IMR-90 (cell line): ENCODE measurements around the gene NEURL4. TPM values are rescaled to one million over a fixed set of nuclear protein-coding genes. Genes with fewer than 3 reads are reported as not detected.

ENCODE experiments used
- ATAC-seq: fragments of 200-7000 bp; cut with Tn5 transposase; 2 replicates; pipeline ENCODE4 v1.9.1; 2020; ENCODE audit warnings: low read depth, mild to moderate bottlenecking, moderate library complexity
- BruUV-seq: library from RNA; stranded (reverse); fragments of 400-500 nt; replicated peaks from 2 replicates; lab custom pipeline; 2021; lab: Mats Ljungman, UMichigan
- CTCF ChIA-PET: fragments of 300-600 bp; formaldehyde crosslinking; extraction: SDS; loops from one replicate; lab custom pipeline; 2021; ENCODE audit warnings: antibody characterized with exemption; lab: Yijun Ruan, JAX
- POLR2A ChIA-PET: fragments of 300-600 bp; sonication (Branson Sonifier 250); formaldehyde crosslinking; loops from one replicate; lab custom pipeline; 2022; ENCODE audit warnings: antibody characterized with exemption; ENCODE audit not compliant: unreplicated experiment; lab: Charles Lee
- DNase-seq: peaks from one replicate; pipeline ENCODE4 v3.0.0; 2013
- H2AFZ ChIP-seq: replicated peaks from 2 replicates; pipeline ENCODE3; 2013; ENCODE audit warnings: low read length, mild to moderate bottlenecking; ENCODE audit not compliant: poor library complexity
- H2AK5ac ChIP-seq: 2 replicates; pipeline ENCODE4 v1.6.1; 2013; ENCODE audit warnings: low read depth, low read length, inconsistent platforms
- H2AK9ac ChIP-seq: replicated peaks from 2 replicates; pipeline ENCODE3; 2013; ENCODE audit warnings: mild to moderate bottlenecking, low read depth, low read length, moderate library complexity; ENCODE audit not compliant: poor library complexity
- H2BK120ac ChIP-seq: 2 replicates; pipeline ENCODE4 v1.6.1; 2013; ENCODE audit warnings: low read depth, low read length, inconsistent platforms
- H2BK15ac ChIP-seq: 3 replicates; pipeline ENCODE4 v1.6.1; 2013; ENCODE audit warnings: low read depth, low read length, inconsistent platforms
- H2BK20ac ChIP-seq: 2 replicates; pipeline ENCODE4 v1.6.1; 2013; ENCODE audit warnings: low read depth, mild to moderate bottlenecking, inconsistent platforms, low read length, moderate library complexity
- H2BK5ac ChIP-seq: 2 replicates; pipeline ENCODE4 v1.6.1; 2013; ENCODE audit warnings: mild to moderate bottlenecking, low read depth, low read length, inconsistent platforms; ENCODE audit not compliant: poor library complexity, severe bottlenecking
- H3K14ac ChIP-seq: replicated peaks from 2 replicates; pipeline ENCODE4 v1.6.1; 2013; ENCODE audit warnings: low read depth, low read length, inconsistent platforms
- H3K18ac ChIP-seq: 2 replicates; pipeline ENCODE4 v1.6.1; 2013; ENCODE audit warnings: low read depth, low read length, control low read depth
- H3K23ac ChIP-seq: 2 replicates; pipeline ENCODE4 v1.6.1; 2013; ENCODE audit warnings: low read depth, low read length, inconsistent platforms
- H3K27ac ChIP-seq: 2 replicates; pipeline ENCODE4 v1.5.1; 2013; ENCODE audit warnings: mild to moderate bottlenecking, control low read depth, low read length; ENCODE audit not compliant: insufficient read depth
- H3K27me3 ChIP-seq: 2 replicates; pipeline ENCODE4 v1.6.1; 2013; ENCODE audit warnings: low read length; ENCODE audit not compliant: control insufficient read depth, insufficient read depth
- H3K36me3 ChIP-seq: 2 replicates; pipeline ENCODE4 v1.6.1; 2013; ENCODE audit warnings: low read length, mixed read lengths; ENCODE audit not compliant: control insufficient read depth, insufficient read depth
- H3K4ac ChIP-seq: 2 replicates; pipeline ENCODE4 v1.6.1; 2013; ENCODE audit warnings: low read depth, low read length, inconsistent platforms
- H3K4me1 ChIP-seq: 2 replicates; pipeline ENCODE4 v1.6.1; 2013; ENCODE audit warnings: low read length, mixed read lengths; ENCODE audit not compliant: control insufficient read depth, insufficient read depth
- H3K4me2 ChIP-seq: 2 replicates; pipeline ENCODE4 v1.6.1; 2013; ENCODE audit warnings: low read depth, mild to moderate bottlenecking, control low read depth, low read length, moderate library complexity
- H3K4me3 ChIP-seq: 2 replicates; pipeline ENCODE4 v1.5.1; 2013; ENCODE audit warnings: low read depth, mild to moderate bottlenecking, control low read depth, low read length, moderate library complexity; ENCODE audit not compliant: insufficient read depth
- H3K56ac ChIP-seq: 2 replicates; pipeline ENCODE4 v1.6.1; 2013; ENCODE audit warnings: low read length, inconsistent platforms; ENCODE audit not compliant: insufficient read depth; ENCODE audit errors: extremely low read depth
- H3K79me1 ChIP-seq, 2 experiments: 2 replicates each; pipeline ENCODE4 v1.6.1; 2013; ENCODE audit warnings: low read length in 2 of 2, inconsistent platforms in 1 of 2, low read depth in 1 of 2
- H3K9ac ChIP-seq: 2 replicates; pipeline ENCODE4 v1.6.1; 2013; ENCODE audit warnings: low read depth, low read length, control low read depth
- H3K9me1 ChIP-seq: 2 replicates; pipeline ENCODE4 v1.6.1; 2013; ENCODE audit warnings: low read length, inconsistent platforms; ENCODE audit not compliant: insufficient read depth
- H3K9me3 ChIP-seq: 2 replicates; pipeline ENCODE4 v1.6.1; 2013; ENCODE audit warnings: low read length; ENCODE audit not compliant: control insufficient read depth, insufficient read depth
- H4K20me1 ChIP-seq: 2 replicates; pipeline ENCODE4 v1.6.1; 2013; ENCODE audit warnings: low read length, inconsistent platforms; ENCODE audit not compliant: insufficient read depth
- H4K5ac ChIP-seq: 2 replicates; pipeline ENCODE4 v1.6.1; 2013; ENCODE audit warnings: mild to moderate bottlenecking, low read depth, low read length, control low read depth
- H4K8ac ChIP-seq, 2 experiments: 2 replicates each; pipeline ENCODE4 v1.6.1; 2013; ENCODE audit warnings: low read depth in 2 of 2, low read length in 2 of 2, control low read depth in 1 of 2, inconsistent platforms in 1 of 2
- H4K91ac ChIP-seq: 2 replicates; pipeline ENCODE4 v1.6.1; 2013; ENCODE audit warnings: low read depth, low read length, inconsistent platforms; ENCODE audit not compliant: insufficient read depth
- BHLHE40 ChIP-seq: fragments of 150-350 bp; IDR thresholded peaks from 2 replicates; pipeline ENCODE4 v1.6.1; 2016; ENCODE audit warnings: mild to moderate bottlenecking, low read depth, low read length
- CEBPB ChIP-seq: IDR thresholded peaks from 2 replicates; pipeline ENCODE4 v1.6.1; 2012; ENCODE audit warnings: low read depth, low read length, improper control_type of control experiment
- CHD1 ChIP-seq: IDR thresholded peaks from 2 replicates; pipeline ENCODE4 v1.6.1; 2012; ENCODE audit warnings: low read depth, low read length, improper control_type of control experiment
- ELK1 ChIP-seq: fragments of 150-350 bp; IDR thresholded peaks from 2 replicates; pipeline ENCODE4 v1.6.1; 2016; ENCODE audit warnings: low read depth, mild to moderate bottlenecking, low read length, moderate library complexity, borderline replicate concordance
- FOS ChIP-seq: fragments of 150-350 bp; IDR thresholded peaks from 2 replicates; pipeline ENCODE4 v1.6.1; 2016; ENCODE audit warnings: low read depth, low read length
- MAFK ChIP-seq: IDR thresholded peaks from 2 replicates; pipeline ENCODE4 v1.6.1; 2012; ENCODE audit warnings: low read depth, low read length, improper control_type of control experiment
- MAZ ChIP-seq: IDR thresholded peaks from 2 replicates; pipeline ENCODE4 v1.6.1; 2012; ENCODE audit warnings: low read depth, mild to moderate bottlenecking, low read length, improper control_type of control experiment, moderate library complexity, borderline replicate concordance
- MXI1 ChIP-seq: IDR thresholded peaks from 2 replicates; pipeline ENCODE4 v1.6.1; 2012; ENCODE audit warnings: low read depth, mild to moderate bottlenecking, low read length, moderate library complexity, borderline replicate concordance
- NFE2L2 ChIP-seq: fragments of 150-350 bp; IDR thresholded peaks from 2 replicates; pipeline ENCODE4 v1.6.1; 2016; ENCODE audit warnings: low read depth, mild to moderate bottlenecking, low read length
- POLR2A ChIP-seq: IDR thresholded peaks from 2 replicates; pipeline ENCODE4 v1.6.1; 2012; ENCODE audit warnings: mild to moderate bottlenecking, low read depth, low read length
- RAD21 ChIP-seq: IDR thresholded peaks from 2 replicates; pipeline ENCODE4 v1.6.1; 2012; ENCODE audit warnings: low read length, improper control_type of control experiment
- RCOR1 ChIP-seq: IDR thresholded peaks from 2 replicates; pipeline ENCODE4 v1.6.1; 2012; ENCODE audit warnings: mild to moderate bottlenecking, low read length, improper control_type of control experiment; ENCODE audit not compliant: insufficient replicate concordance
- RFX5 ChIP-seq: IDR thresholded peaks from 2 replicates; pipeline ENCODE4 v1.8.0; 2012; ENCODE audit warnings: low read depth, mild to moderate bottlenecking, low read length, moderate library complexity
- SMC3 ChIP-seq: fragments of 150-350 bp; IDR thresholded peaks from 2 replicates; pipeline ENCODE4 v1.6.1; 2016; ENCODE audit warnings: low read depth, mild to moderate bottlenecking, antibody characterized with exemption, low read length, moderate library complexity
- USF2 ChIP-seq: fragments of 150-350 bp; IDR thresholded peaks from 2 replicates; pipeline ENCODE4 v1.6.1; 2017; ENCODE audit warnings: mild to moderate bottlenecking, antibody characterized with exemption, low read length, low read depth
- WGBS, 2 experiments: methylation state at CpG; one replicate each; pipeline versions ENCODE4 v1.1.5 to v1.1.7; 2013; ENCODE audit warnings: missing lambda C conversion rate in 2 of 2; ENCODE audit not compliant: insufficient read length in 1 of 2; ENCODE audit errors: extremely low coverage in 2 of 2; 5-methylcytosine and 5-hydroxymethylcytosine counted together
- dilution Hi-C: fragments of 300-500 bp; cut with HindIII; formaldehyde crosslinking; loops from one replicate; pipeline ENCODE4 v1.14.3; 2018; ENCODE audit warnings: low sequenced_read_pairs; ENCODE audit not compliant: unreplicated experiment
- in situ Hi-C: fragments of 300-500 bp; cut with MboI; formaldehyde crosslinking; loops from 3 replicates; pipeline ENCODE4 v1.14.3; 2019; ENCODE audit warnings: low sequenced_read_pairs, inconsistent platforms, mixed read lengths
- intact Hi-C: fragments of 100-400 bp; cut with micrococcal nuclease; formaldehyde crosslinking; loops from 2 replicates; pipeline ENCODE4 v1.10.0; 2022
- polyA plus RNA-seq, 3 experiments: library from polyadenylated mRNA; depleted of rRNA; stranded (reverse); fragments of >200 nt; gene quantifications; 2 replicates each; pipeline ENCODE4 v1.2.3, GENCODE V29; 2012; ENCODE audit warnings: low replicate concordance in 1 of 3
- total RNA-seq: library from RNA; depleted of rRNA; stranded (reverse); fragments of >200 nt; gene quantifications from 2 replicates; pipeline ENCODE4 v1.2.3, GENCODE V29; 2012
- TF ChIP-seq, protein P1 (sequence below): conservative IDR thresholded peaks from 2 replicates; pipeline ENCODE4 v1.5.1; 2012; ENCODE audit warnings: mild to moderate bottlenecking, low read depth, low read length, improper control_type of control experiment

The NEURL4 gene
- total and polyA plus RNA-seq, 2 of the 4 experiments (the other 2 are of a cell fraction), result 8.4 to 23.3 TPM

DNA sequence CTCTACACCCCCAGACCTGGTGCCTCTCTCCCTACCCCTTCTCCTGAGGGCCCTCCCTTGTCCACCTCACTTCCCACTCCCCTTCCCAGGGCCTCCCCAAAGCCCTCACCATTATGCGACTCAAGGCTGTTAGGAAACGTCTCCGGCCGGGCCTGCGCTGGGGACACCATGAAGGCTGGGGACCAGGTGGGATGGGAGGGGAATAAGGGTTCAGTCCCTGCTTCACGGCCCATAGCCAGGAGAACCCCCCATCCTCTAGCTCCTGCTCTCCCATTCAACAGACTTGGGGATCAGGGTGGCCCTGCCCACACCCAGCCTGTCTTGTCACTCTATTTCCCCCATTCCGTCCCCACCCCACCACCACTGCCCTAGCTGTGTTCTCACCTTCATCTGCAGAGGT, 2.1 kb downstream of the NEURL4 start:
- H3K27me3 ChIP-seq, result no peaks in the 10 kb centered on the region
- in situ Hi-C loops (no loop called here), dilution Hi-C loops (no loop called here), intact Hi-C loops (loop anchor here (10.0 kb wide), 1 partner anchor 238 kb away; the partner anchor contains the start of gene SENP3)
- no peak overlapping the region for H3K27ac ChIP-seq
- no peak overlapping the region for H3K9ac ChIP-seq
- no peak overlapping the region for H3K18ac ChIP-seq
- H4K5ac ChIP-seq, result no peak overlapping the region
- ChIA-PET CTCF (no interaction called here), POLR2A (no interaction called here)
- no peak overlapping the region for H3K4ac ChIP-seq
- H3K14ac ChIP-seq, result no peak overlapping the region
- H2AFZ ChIP-seq, result no peak overlapping the region
- 100% methylated on average over 1 of the region's 7 CpGs; no CpG with 5 or more reads in 1 of the 2 experiments for WGBS, 2 experiments
- no peak overlapping the region for H3K23ac ChIP-seq
- H3K56ac ChIP-seq, result no peak overlapping the region
- H2AK9ac ChIP-seq, result no peak overlapping the region
- no peak overlapping the region for H4K8ac ChIP-seq
- peaks cover 7% of the 10 kb centered on the region for H4K20me1 ChIP-seq
- peaks cover 10 to 29% of the 10 kb centered on the region in 2 experiments; a peak in 3 of 4 replicates for H3K79me1 ChIP-seq
- H4K91ac ChIP-seq, result no peak overlapping the region
- no peak overlapping the region for H2BK5ac ChIP-seq
- peaks cover 6% of the 10 kb centered on the region; the same call in 1 of the 2 replicates for H3K9me1 ChIP-seq
- H2AK5ac ChIP-seq, result no peak overlapping the region
- DNase-seq (no peak), ATAC-seq (no peak)
- peaks cover 37% of the 10 kb centered on the region for H3K36me3 ChIP-seq
- no TSS peak for BruUV-seq
- no peak overlapping the region for H2BK120ac ChIP-seq
- no peak for TF ChIP-seq MAZ
- no peak for TF ChIP-seq SMC3
- no peak for TF ChIP-seq BHLHE40
- TF ChIP-seq USF2, result no peak
- TF ChIP-seq MAFK, result no peak
- TF ChIP-seq ELK1, result no peak
- TF ChIP-seq CHD1, result no peak
- no peak for TF ChIP-seq NFE2L2
- no peak for TF ChIP-seq POLR2A
- TF ChIP-seq CEBPB, result no peak
- no peak for TF ChIP-seq MXI1
- TF ChIP-seq, protein P1, sequence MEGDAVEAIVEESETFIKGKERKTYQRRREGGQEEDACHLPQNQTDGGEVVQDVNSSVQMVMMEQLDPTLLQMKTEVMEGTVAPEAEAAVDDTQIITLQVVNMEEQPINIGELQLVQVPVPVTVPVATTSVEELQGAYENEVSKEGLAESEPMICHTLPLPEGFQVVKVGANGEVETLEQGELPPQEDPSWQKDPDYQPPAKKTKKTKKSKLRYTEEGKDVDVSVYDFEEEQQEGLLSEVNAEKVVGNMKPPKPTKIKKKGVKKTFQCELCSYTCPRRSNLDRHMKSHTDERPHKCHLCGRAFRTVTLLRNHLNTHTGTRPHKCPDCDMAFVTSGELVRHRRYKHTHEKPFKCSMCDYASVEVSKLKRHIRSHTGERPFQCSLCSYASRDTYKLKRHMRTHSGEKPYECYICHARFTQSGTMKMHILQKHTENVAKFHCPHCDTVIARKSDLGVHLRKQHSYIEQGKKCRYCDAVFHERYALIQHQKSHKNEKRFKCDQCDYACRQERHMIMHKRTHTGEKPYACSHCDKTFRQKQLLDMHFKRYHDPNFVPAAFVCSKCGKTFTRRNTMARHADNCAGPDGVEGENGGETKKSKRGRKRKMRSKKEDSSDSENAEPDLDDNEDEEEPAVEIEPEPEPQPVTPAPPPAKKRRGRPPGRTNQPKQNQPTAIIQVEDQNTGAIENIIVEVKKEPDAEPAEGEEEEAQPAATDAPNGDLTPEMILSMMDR, result no peak
- no peak for TF ChIP-seq RFX5
- TF ChIP-seq RAD21, result no peak
- TF ChIP-seq RCOR1, result no peak
- TF ChIP-seq FOS, result no peak
- H2BK15ac ChIP-seq, result no peak overlapping the region
- no peak overlapping the region for H2BK20ac ChIP-seq
- no peak overlapping the region for H3K4me2 ChIP-seq
- no peak overlapping the region for H3K4me3 ChIP-seq
- no peaks in the 10 kb centered on the region for H3K9me3 ChIP-seq
- peaks cover 5% of the 10 kb centered on the region; the same call in 1 of the 2 replicates for H3K4me1 ChIP-seq
